Left lung (tissue), 10 donors: Measurements from ENCODE around the gene RPS16. TPM values are rescaled to one million over a fixed set of nuclear protein-coding genes. Genes with fewer than 3 reads are reported as not detected.

Experiments
- ATAC-seq: fragments of 200-7000 bp; cut with Tn5 transposase; one replicate; pipeline ENCODE4 v1.9.1; 2020; ENCODE audit warnings: moderate library complexity
- DNase-seq, 4 donors: peaks; one replicate each; pipeline ENCODE4 v3.0.0-alpha.2; 2013 to 2020
- H3K27ac ChIP-seq, 2 donors: fragments of 200-600 bp; sonication (generic) in 1 of 2; one replicate each; pipeline versions ENCODE4 v1.5.0 to v1.8.0; 2020 to 2021
- H3K27me3 ChIP-seq, 2 donors: fragments of 200-600 bp; sonication (generic) in 1 of 2; one replicate each; pipeline versions ENCODE4 v1.5.0 to v1.8.0; 2020 to 2021
- H3K36me3 ChIP-seq, 2 donors: fragments of 200-600 bp; sonication (generic) in 1 of 2; one replicate each; pipeline versions ENCODE4 v1.5.0 to v1.8.0; 2020 to 2021
- H3K4me1 ChIP-seq, 2 donors: fragments of 200-600 bp; one replicate each; pipeline ENCODE4 v1.8.0; 2021
- H3K4me3 ChIP-seq, 2 donors: fragments of 200-600 bp; sonication (generic) in 1 of 2; one replicate each; pipeline versions ENCODE4 v1.5.0 to v1.8.0; 2020 to 2021; ENCODE audit warnings: mild to moderate bottlenecking in 1 of 2
- H3K9me3 ChIP-seq, 2 donors: fragments of 200-600 bp; sonication (generic) in 1 of 2; one replicate each; pipeline versions ENCODE4 v1.5.0 to v1.8.0; 2020 to 2021
- intact Hi-C, 2 donors: fragments of 100-400 bp; cut with DNase I; formaldehyde crosslinking; loops; one replicate each; pipeline versions ENCODE4 v1.11.2 to v1.14.2; 2022
- polyA plus RNA-seq, 6 donors: library from polyadenylated mRNA; unstranded; fragments of 120-200 nt; gene quantifications; one replicate each; pipeline ENCODE4 v1.2.1, GENCODE V29; 2013; ENCODE audit not compliant: insufficient read length in 6 of 6
- total RNA-seq, 2 donors: library from RNA; stranded (reverse); fragmentation: NEBNext Ultra II Directional; extraction: Animal tissue kit (Norgen Biotek cat#: 25700); gene quantifications; one replicate each; pipeline ENCODE4 v1.2.1, GENCODE V29; 2021
- TF ChIP-seq, protein P1 (sequence below), 2 donors: fragments of 200-600 bp; sonication (generic) in 1 of 2; IDR thresholded peaks; one replicate each; pipeline versions ENCODE4 v1.5.0 to v1.8.0; 2021; ENCODE audit warnings: antibody characterized with exemption in 2 of 2
- donor health status: DM: no; HTN: yes; CAD: no.
- donor health status: DM: no; HTN: no; CAD: no.

Gene RPS16
- total and polyA plus RNA-seq, 8 donors = 1,386 to 1,755 (median 1,500) TPM

DNA sequence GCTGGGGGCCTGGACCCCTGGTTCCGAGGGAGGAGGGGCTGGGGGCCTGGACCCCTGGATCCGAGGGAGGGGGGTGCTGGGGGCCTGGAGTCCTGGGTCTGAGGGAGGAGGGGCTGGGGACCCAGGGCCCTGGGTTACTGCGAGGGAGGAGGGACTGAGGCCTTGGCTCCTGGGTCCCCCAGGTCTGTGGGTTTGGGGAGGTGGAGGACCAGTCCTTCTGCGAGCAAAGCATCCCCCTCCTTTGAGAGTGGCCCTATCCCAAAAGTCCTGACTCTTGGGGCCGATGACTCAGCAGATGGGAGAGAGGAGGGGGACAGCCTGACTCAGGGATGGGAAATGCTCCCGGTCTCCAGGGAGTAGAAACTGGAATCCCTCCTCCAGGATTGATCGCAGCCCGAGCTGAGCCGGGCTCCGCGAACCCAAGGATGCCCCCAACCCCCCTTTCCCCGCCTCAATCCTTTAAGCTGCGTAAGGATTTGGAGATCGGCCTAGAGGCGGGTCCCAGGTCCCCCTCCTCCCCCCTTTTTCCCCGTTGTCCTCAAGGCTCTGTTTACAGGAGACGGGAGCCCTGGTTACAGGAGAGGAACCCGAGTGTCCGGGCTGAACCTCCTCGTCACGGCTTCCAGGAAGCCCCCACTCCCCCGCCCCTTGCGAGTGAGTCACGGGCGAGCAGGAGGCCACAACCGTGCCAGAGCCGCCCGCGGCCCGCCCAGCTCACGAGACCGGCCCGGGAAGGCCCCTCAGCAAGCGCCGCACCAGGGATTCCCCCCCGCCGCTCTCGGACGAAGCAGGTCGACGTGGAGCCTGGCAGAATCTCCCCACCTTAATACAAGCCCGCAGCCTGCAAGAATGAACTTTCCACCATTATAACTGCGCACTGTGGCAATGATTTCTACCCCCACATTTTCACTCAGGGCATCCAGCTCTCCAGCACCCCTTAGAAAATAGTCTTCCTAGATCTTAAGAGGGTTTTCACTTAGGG is 32.1 kb downstream of the RPS16 start:
- Histone ChIP-seq H3K9me3 (no peaks in the 10 kb centered on the region), H3K4me3 (peak overlapping the region; percentile 29 to 47), H3K27me3 (no peaks in the 10 kb centered on the region), H3K4me1 (peaks cover 19 to 73% of the 10 kb centered on the region in 2 donors), H3K27ac (peak overlapping the region; percentile 96 to 100), H3K36me3 (peaks cover 9 to 16% of the 10 kb centered on the region in 2 donors)
- TF ChIP-seq, protein P1, sequence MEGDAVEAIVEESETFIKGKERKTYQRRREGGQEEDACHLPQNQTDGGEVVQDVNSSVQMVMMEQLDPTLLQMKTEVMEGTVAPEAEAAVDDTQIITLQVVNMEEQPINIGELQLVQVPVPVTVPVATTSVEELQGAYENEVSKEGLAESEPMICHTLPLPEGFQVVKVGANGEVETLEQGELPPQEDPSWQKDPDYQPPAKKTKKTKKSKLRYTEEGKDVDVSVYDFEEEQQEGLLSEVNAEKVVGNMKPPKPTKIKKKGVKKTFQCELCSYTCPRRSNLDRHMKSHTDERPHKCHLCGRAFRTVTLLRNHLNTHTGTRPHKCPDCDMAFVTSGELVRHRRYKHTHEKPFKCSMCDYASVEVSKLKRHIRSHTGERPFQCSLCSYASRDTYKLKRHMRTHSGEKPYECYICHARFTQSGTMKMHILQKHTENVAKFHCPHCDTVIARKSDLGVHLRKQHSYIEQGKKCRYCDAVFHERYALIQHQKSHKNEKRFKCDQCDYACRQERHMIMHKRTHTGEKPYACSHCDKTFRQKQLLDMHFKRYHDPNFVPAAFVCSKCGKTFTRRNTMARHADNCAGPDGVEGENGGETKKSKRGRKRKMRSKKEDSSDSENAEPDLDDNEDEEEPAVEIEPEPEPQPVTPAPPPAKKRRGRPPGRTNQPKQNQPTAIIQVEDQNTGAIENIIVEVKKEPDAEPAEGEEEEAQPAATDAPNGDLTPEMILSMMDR (IDR thresholded peaks at IDR 0.05) = no peak
- ATAC-seq = peak; percentile 49
- intact Hi-C loops = no loop called here
- peak; percentile 93 to 100 (median 98) for DNase-seq

DNA sequence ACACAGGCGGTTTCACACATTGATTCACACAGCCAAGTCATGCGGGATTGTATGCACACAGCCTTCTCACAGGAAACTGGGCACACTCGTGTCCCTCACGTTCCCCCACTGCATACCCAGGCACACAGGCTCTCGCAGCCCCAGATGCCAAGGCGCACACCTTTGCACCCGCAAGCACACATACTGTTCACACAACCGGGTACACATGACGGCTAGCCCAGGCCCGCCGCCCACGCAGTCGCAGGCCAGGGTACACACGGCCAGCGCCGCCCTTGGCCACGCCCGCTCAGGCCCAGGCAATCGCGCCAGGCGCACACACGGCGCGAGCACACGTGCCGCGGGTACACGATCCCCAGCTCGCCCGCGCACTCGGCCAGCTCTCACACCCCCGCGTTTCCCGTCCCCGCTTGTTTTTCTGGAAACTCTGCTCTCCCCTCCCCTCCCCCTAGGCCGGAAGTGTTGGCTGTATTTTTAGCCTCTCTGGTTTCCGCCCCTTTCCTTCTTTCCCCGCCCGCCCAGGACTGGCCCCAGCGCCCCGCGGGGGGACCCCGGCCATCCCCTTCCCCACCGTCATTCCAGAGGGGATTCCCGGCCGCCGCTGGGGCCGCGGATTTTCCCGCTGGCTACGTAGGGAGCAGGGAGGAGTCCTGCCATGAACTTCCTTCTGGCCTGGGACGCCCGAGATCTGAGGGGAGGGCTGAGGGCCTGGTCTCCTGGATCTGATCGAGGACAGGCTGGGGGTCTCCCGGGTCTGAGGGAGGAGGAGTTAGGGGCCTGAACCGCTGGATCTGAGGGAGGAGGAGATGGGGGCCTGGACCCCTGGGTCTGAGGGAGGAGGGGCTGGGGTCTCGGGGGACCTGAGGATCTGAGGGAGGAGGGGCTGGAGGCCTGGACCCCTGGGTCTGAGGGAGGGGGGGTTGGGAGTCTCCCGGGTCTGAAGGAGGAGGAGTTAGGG is 33.1 kb downstream of the RPS16 start:
- DNase-seq (peak; percentile 89 to 96 (median 94)), ATAC-seq (peak; percentile 34)
- TF ChIP-seq, protein P1 (IDR thresholded peaks at IDR 0.05) = no peak
- Histone ChIP-seq H3K27me3 (no peaks in the 10 kb centered on the region), H3K9me3 (no peaks in the 10 kb centered on the region), H3K36me3 (peaks cover under 1 to 6% of the 10 kb centered on the region in 2 donors), H3K27ac (peak overlapping the region; percentile 96 to 100), H3K4me1 (peaks cover 29 to 83% of the 10 kb centered on the region in 2 donors), H3K4me3 (peak overlapping the region; percentile 29 to 47)
- intact Hi-C loops = no loop called here

DNA sequence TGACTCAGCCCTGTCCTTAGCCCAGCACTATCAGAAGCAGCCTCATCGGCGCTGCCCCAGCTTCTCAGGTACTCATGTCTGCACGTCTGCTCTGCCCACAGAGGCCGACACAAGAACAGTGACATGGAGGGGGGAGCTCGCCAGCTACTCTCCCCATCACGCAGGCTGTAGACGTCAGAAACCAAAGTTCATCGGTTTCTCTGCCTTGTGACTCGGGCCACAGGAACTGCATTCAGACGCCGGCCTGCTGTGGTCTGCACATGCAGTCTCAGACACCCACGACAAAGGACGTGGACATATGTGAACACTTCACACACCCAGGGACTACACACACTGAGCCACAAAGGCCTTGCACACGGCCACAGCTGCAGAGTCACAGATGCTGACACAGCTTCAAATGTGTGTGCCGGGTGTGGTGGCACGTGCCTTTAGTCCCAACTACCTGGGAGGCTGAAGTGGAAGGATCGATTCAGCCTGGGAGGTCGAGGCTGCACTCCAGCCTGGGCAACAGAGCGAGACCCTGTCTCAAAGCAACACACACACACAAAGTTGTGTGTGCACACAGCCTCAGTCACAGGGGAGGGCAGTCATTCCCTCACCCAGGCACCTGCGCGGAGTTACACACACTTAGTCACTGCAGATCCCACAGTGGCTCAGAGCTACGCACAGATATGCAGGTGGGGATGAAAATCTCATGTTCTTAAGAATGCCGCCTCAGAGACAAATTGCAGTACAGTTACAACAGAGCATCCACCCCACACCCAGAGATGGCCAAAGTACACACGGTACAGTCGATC is 34.0 kb downstream of the RPS16 start:
- no peak for ATAC-seq
- TF ChIP-seq, protein P1 (IDR thresholded peaks at IDR 0.05) = no peak
- peak overlapping the region in 1 of 2 donors; percentile 47 for H3K4me3 ChIP-seq

GRCh38 chr19:39401070-39401548 is 34.6 kb downstream of the RPS16 start:
- TF ChIP-seq, protein P1 (IDR thresholded peaks at IDR 0.05) = no peak
- H3K27me3 ChIP-seq = no peaks in the 10 kb centered on the region
- H3K36me3 ChIP-seq = peaks cover 0 to 10% of the 10 kb centered on the region in 2 donors
- H3K4me1 ChIP-seq = peaks cover 29 to 90% of the 10 kb centered on the region in 2 donors
- peak overlapping the region in 1 of 2 donors; percentile 9 for H3K4me3 ChIP-seq
- DNase-seq (no peak), ATAC-seq (no peak)
- peak overlapping the region; percentile 96 to 100 for H3K27ac ChIP-seq
- intact Hi-C loops = no loop called here
- H3K9me3 ChIP-seq = no peaks in the 10 kb centered on the region

More for the DNA sequence above, 34.0 kb downstream of the RPS16 start:
- Histone ChIP-seq H3K4me1 (peaks cover 29 to 92% of the 10 kb centered on the region in 2 donors), H3K9me3 (no peaks in the 10 kb centered on the region), H3K27me3 (no peaks in the 10 kb centered on the region), H3K36me3 (peaks cover 0 to 7% of the 10 kb centered on the region in 2 donors), H3K27ac (peak overlapping the region; percentile 96 to 100)
- peak in 1 of 4 donors; percentile 84 for DNase-seq
- intact Hi-C loops = no loop called here
